ENCODE results near the gene TMEM52. TPM values are rescaled to one million over a fixed set of nuclear protein-coding genes. Genes with fewer than 3 reads are reported as not detected.

The TMEM52 gene
- total and polyA plus RNA-seq, 2 of the 13 experiments (the other 11 are each of a cell fraction or from before 2014, with no cell fraction given): 13.2 to 18.7 TPM

DNA sequence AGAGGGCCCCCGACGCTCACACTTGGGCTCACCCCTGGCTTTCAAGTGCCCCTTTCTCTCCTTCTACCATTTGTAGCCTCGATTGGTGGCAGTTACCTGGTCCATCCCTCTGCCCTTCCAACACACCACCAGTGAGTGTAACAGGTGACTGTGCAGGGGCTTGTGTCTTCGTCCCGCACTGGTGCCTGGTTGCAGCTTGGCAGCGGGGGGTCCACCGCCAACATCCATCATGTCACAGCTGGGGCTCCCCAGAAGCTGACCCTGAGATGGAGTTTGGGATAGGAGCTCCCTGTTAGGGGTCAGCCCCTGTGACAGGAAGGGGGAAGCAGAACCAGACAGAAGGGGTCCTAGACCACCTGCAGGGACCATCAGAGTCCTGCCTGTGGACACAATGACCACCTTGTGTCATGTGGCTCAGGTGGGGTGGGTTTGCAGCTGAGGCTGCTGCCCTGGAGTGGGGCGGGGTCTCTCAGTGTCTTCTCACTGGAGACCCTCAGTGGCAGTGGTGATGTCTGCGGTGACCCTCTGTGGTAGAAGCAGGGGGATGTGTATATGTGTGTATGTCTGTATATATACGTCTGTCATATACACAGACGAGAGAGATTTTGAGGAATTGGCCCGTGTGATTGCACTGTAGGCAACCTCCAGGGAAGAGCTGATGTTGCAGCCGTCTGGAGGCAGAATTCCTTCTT lies 7.6 kb downstream of the TMEM52 start:
- POLR2A ChIA-PET: no interaction called here
- no peak overlapping the region for H2AFZ ChIP-seq (ENCODE audit: low read length)
- H3K4me3 ChIP-seq (replicated peaks in 1 of 3; ENCODE audit: insufficient read depth in 1 of 3, low read depth in 2 of 3, low read length in 3 of 3): no peak overlapping the region
- BruUV-seq (replicated peaks): no TSS peak
- H3K9me3 ChIP-seq (ENCODE audit: low read length): no peaks in the 10 kb centered on the region
- CTCF ChIA-PET (ENCODE audit: low intra/inter-chr PET ratio, low total read pairs): no interaction called here
- no peak for DNase-seq (ENCODE audit: low spot score)
- H3K27ac ChIP-seq (ENCODE audit: extremely low read length, insufficient read depth, low read length): no peak overlapping the region
- no peak for FAIRE-seq
- no peaks in the 10 kb centered on the region for H3K79me2 ChIP-seq (ENCODE audit: insufficient read depth, low read length)
- no peak for ATAC-seq
- 67% methylated on average over 10 of the region's 13 CpGs for WGBS (ENCODE audit: low lambda C conversion rate)
- H4K20me1 ChIP-seq (ENCODE audit: insufficient read depth, low read length): no peaks in the 10 kb centered on the region
- peaks cover 5 to 34% of the 10 kb centered on the region in 2 experiments for H3K27me3 ChIP-seq (ENCODE audit: control insufficient read depth in 1 of 2, insufficient read depth in 2 of 2, low read length in 2 of 2)
- peaks cover 54% of the 10 kb centered on the region for H3K4me1 ChIP-seq (ENCODE audit: insufficient read depth, low read length)
- no peaks in the 10 kb centered on the region for H3K36me3 ChIP-seq (replicated peaks in 1 of 2; ENCODE audit: control insufficient read depth in 1 of 2, insufficient read depth in 2 of 2, low read length in 2 of 2)
- TF ChIP-seq, protein P1, sequence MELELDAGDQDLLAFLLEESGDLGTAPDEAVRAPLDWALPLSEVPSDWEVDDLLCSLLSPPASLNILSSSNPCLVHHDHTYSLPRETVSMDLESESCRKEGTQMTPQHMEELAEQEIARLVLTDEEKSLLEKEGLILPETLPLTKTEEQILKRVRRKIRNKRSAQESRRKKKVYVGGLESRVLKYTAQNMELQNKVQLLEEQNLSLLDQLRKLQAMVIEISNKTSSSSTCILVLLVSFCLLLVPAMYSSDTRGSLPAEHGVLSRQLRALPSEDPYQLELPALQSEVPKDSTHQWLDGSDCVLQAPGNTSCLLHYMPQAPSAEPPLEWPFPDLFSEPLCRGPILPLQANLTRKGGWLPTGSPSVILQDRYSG (CRISPR knock-in tag; IDR thresholded peaks at IDR 0.05): no peak
- TF ChIP-seq HMG20A (CRISPR knock-in tag; IDR thresholded peaks at IDR 0.05; ENCODE audit: borderline replicate concordance) (no peak), ZNF792 (CRISPR knock-in tag; IDR thresholded peaks at IDR 0.05) (no peak)
- TF ChIP-seq, protein P2, sequence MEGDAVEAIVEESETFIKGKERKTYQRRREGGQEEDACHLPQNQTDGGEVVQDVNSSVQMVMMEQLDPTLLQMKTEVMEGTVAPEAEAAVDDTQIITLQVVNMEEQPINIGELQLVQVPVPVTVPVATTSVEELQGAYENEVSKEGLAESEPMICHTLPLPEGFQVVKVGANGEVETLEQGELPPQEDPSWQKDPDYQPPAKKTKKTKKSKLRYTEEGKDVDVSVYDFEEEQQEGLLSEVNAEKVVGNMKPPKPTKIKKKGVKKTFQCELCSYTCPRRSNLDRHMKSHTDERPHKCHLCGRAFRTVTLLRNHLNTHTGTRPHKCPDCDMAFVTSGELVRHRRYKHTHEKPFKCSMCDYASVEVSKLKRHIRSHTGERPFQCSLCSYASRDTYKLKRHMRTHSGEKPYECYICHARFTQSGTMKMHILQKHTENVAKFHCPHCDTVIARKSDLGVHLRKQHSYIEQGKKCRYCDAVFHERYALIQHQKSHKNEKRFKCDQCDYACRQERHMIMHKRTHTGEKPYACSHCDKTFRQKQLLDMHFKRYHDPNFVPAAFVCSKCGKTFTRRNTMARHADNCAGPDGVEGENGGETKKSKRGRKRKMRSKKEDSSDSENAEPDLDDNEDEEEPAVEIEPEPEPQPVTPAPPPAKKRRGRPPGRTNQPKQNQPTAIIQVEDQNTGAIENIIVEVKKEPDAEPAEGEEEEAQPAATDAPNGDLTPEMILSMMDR (CRISPR knock-in tag; IDR thresholded peaks at IDR 0.05): 0 out of 2 replicates have a peak, but pooled peaks have one; percentile 14
- no peak overlapping the region for H3K9ac ChIP-seq (ENCODE audit: insufficient read depth, low read depth, low read length)
- H3K4me2 ChIP-seq (ENCODE audit: low read depth, low read length): no peak overlapping the region
- in situ Hi-C loops (cut with HindIII; ENCODE audit: extremely low pct_ligation_motif_present, low pct_unique_long_range_greater_than_20kb) (no loop called here), intact Hi-C loops (cut with micrococcal nuclease; ENCODE audit: unreplicated experiment) (no loop called here)
